HG03378 (cell line): ENCODE results near the gene DPPA3.
"Not testable (repeated sequence)": the region's sequence is repeated elsewhere in the genome, so short reads cannot be mapped to it uniquely, and the experiment has no call there.

ENCODE experiments used
- ATAC-seq: cut with Tn5 transposase; IDR thresholded peaks from one replicate; pipeline ENCODE4 v1.9.1; 2021; ENCODE audit warnings: mild to moderate bottlenecking, moderate library complexity; ENCODE audit not compliant: unreplicated experiment

DPPA3 gene

GRCh38 chr12:7711133-7711532 is at the start of gene DPPA3:
DPPA3 (plus strand) TSS chr12:7711433; CDS start chr12:7711571, 138 bp downstream.
- no peak for ATAC-seq

- ATAC-seq: no peak
Measured at GRCh38 chr12:7661741-7662140, 49.5 kb upstream of the DPPA3 start.

GRCh38 chr12:7666595-7666994 is 44.6 kb upstream of the DPPA3 start:
- ATAC-seq: no peak

DNA sequence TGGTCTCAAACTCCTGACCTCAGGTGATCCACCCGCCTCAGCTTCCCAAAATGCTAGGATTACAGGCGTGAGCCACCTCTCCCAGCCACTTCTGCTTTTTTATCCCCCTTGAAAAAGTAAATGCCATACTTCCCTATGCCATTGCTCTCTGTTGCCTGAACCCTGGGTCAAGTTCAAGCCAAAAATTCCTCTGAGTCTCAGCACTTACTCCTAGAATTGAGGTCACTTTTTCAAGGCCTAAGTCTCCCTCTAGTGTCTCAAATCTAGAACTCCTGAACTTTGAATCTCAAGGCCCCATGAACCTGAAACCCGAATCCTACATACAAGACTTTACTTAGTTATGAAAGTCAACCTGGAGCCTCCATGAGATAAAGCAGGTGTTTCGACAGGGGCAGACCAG is 44.1 kb upstream of the DPPA3 start:
- no peak for ATAC-seq

DNA sequence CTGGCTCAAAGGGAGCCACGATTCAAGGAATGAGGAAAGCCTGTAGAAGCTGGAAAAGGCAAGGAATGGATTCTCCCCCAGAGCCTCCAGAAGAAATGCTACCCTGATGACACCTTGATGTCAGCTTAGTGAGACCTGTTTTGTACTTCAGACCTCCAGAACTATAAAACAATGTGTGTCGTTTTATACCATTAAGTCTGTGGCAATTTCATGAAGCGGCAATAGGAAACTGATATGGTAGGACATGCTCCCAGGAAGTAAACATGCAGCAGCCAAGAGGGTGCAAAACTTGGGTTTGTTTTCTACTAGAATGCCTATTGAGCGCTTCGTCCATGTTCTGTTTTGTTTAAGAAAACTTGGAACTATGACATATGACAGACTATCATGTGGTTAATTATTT is 43.1 kb upstream of the DPPA3 start:
- no peak for ATAC-seq

DNA sequence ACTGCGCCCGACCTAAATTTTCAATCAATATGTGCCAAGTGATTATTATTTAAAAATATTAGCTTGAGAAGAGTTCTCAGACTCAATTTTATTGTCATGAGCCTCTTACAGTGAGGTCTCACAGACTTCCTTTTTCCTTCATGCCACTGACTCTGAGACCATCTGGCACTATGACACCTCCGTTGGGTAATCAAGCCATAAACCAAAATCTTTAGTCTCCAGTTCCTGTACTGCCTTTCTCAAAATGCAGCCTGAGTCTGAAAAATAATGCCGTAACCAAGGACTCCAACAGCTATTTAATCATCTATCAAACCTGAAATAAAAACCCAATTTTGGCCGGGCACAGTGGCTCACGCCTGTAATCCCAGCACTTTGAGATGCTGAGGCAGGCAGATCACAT is 35.8 kb upstream of the DPPA3 start:
- ATAC-seq: not testable (repeated sequence)

GRCh38 chr12:7677432-7677888 is 33.8 kb upstream of the DPPA3 start:
- ATAC-seq: not testable (repeated sequence)

DNA sequence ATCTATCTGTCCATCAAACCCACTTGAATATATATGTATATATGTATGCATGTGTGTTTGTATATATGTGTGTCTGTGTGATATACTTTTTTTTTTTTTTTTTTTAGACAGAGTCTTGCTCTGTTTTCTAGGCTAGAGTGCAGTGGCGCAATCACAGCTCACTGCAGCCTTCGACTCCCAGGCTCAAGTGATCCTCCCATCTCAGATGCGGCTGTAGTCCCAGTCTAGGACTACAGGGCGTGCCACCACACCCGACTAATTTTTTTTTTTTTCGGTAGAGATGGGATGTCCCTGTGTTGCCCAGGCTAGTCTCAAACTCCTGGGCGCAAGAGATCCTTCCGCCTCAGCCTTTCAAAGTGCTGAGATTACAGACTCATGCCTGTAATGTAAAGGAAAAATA is 32.5 kb upstream of the DPPA3 start:
- no peak for ATAC-seq

- ATAC-seq: no peak
Measured at GRCh38 chr12:7679251-7680045, 31.8 kb upstream of the DPPA3 start.

DNA sequence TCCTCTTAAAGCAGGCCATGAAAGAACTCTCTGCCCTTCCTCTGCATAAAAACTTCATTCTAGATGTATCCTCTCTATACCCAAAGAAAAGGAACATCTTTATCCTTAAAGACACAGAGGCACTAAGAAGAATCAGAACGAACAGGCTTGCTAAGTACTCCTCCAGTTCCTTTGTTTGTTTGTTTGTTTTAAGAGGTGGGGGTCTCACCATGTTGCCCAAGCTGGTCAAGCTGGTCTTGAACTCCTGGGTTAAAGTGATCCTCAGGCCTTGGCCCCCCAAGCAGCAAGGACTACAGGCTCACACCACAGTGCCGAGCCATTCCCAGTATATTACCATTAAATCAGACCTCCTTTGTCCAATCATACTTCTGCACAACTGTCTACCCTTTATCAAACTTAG is 29.7 kb upstream of the DPPA3 start:
- ATAC-seq: no peak

GRCh38 chr12:7693793-7694192 is 17.4 kb upstream of the DPPA3 start:
- ATAC-seq: no peak

GRCh38 chr12:7694556-7695236 is 16.5 kb upstream of the DPPA3 start:
- ATAC-seq: no peak

GRCh38 chr12:7695237-7695560 is 16.0 kb upstream of the DPPA3 start:
- no peak for ATAC-seq

- no peak for ATAC-seq
Measured at GRCh38 chr12:7695566-7696197, 15.6 kb upstream of the DPPA3 start, which contains the start of gene GDF3. GDF3 (minus strand) TSS chr12:7695775; CDS start chr12:7695728, 47 bp downstream.

DNA sequence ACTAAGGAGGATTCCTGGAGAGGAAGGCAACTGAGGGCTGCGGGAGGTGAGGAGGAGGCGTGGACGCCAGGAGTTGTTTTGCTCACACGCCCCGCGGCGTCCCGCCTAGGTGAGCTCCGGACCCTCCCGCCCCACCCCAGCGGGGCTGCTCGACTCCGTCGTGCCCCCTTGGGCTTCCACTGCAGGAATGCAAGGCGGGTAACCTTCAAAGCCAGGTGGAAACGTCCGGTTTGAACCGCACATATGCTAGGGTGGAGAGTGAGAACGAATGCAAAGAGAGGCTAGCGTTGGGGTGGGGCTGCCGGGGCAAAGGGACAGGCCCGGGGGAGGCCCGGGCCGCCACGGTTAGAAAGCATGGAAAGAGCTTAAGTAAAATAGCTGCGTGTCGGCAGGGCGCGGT is 5.4 kb upstream of the DPPA3 start:
- no peak for ATAC-seq

DNA sequence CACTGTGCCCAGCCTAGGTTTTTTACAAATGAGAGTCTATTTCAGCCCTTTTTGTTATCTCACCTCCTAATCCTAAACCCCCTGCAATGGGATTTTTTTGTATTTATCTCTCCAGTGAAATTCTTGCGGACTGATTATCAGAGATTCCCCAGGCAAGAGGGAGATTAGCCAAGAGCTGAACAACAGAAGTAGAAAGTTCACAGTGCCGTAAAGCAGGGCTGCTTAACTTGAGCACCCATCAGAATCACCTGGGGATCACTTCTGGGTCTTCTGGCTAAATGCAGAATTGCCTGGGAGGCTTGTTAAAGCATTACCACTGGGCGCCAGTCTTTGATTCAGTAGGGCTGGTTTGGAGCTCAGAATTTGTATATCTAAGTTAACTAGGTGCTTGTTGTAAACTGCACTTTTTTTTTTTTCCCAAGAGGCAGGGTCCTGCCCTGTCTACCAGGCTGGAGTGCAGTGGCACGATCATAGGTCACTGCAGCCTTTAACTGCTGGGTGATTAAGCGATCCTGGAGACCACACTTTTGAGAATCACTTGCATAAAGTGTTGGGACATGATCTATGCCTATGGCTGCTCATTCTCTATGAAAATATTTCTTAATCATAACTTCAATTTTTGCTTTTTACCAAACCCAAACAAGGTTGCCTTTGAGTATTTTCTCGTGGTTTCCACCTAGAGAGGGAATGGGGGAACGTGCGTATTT is 1.1 kb upstream of the DPPA3 start:
- no peak for ATAC-seq

- no peak for ATAC-seq
Measured at GRCh38 chr12:7712841-7713442, 1.7 kb downstream of the DPPA3 start.

GRCh38 chr12:7716381-7716780 is 5.1 kb downstream of the DPPA3 start:
- ATAC-seq: no peak

GRCh38 chr12:7719946-7720730 is 8.9 kb downstream of the DPPA3 start:
- no peak for ATAC-seq

- no peak for ATAC-seq
Measured at GRCh38 chr12:7723926-7724325, 12.7 kb downstream of the DPPA3 start.
